Right lung (tissue), 5 donors: ENCODE results near the gene APOL2. TPM values are rescaled to one million over a fixed set of nuclear protein-coding genes. Genes with fewer than 3 reads are reported as not detected.

Source experiments
- polyA plus RNA-seq, 5 donors: library from polyadenylated mRNA; unstranded; fragments of 120-200 nt; gene quantifications; one replicate each; pipeline versions ENCODE4 v1.2.1 to v1.2.3, GENCODE V29; 2013; ENCODE audit warnings: inconsistent platforms in 1 of 5, low replicate concordance in 1 of 5; ENCODE audit not compliant: insufficient read length in 5 of 5, insufficient read depth in 1 of 5

APOL2 gene
- polyA plus RNA-seq, 5 donors, result 28.9 to 32.7 (median 29.9) TPM

Other genes with a start within 250 kb of the APOL2 start
- 100 to 1,000 TPM; 121 to 167 (median 156) TPM for gene RBFOX2, start 210.7 kb downstream of the APOL2 start, polyA plus RNA-seq
- 10 to 100 TPM; 33.4 to 43.9 (median 38.9) TPM for gene APOL3, start 78.8 kb downstream of the APOL2 start, polyA plus RNA-seq
- gene APOL4, start 37.7 kb downstream of the APOL2 start, polyA plus RNA-seq, result 10 to 100 TPM in 3 of 5 donors, 1 to 10 TPM in 2; 8.9 to 15.4 (median 10.3) TPM
- 10 to 100 TPM in 3 of 5 donors, 1 to 10 TPM in 2; 8.2 to 16.7 (median 11.3) TPM for gene APOL1, start 13.6 kb upstream of the APOL2 start, polyA plus RNA-seq
- 100 to 1,000 TPM; 171 to 285 (median 216) TPM for gene MYH9, start 148.4 kb upstream of the APOL2 start, polyA plus RNA-seq
- gene TXN2, start 242.1 kb upstream of the APOL2 start, polyA plus RNA-seq, result 100 to 1,000 TPM; 107 to 118 (median 111) TPM